KMS-11 (cell line): ENCODE data around the gene OTOP2.

Source experiments
- H2AFZ ChIP-seq: fragments of 200-600 bp; sonication (generic); 2 replicates; pipeline ENCODE4 v1.6.1; 2016; ENCODE audit warnings: antibody characterized with exemption, mixed run types, low read depth
- H3K27ac ChIP-seq: fragments of 200-600 bp; sonication (generic); 2 replicates; pipeline ENCODE4 v1.6.1; 2016; ENCODE audit warnings: mild to moderate bottlenecking, mixed run types
- H3K27me3 ChIP-seq: fragments of 200-600 bp; sonication (generic); 2 replicates; pipeline ENCODE4 v1.6.1; 2017; ENCODE audit warnings: mild to moderate bottlenecking, low read depth, mixed run types, moderate library complexity; ENCODE audit not compliant: insufficient read depth
- H3K36me3 ChIP-seq: fragments of 200-600 bp; sonication (generic); 2 replicates; pipeline ENCODE4 v1.6.1; 2017; ENCODE audit warnings: mild to moderate bottlenecking, mixed run types; ENCODE audit not compliant: insufficient read depth
- H3K4me1 ChIP-seq: fragments of 200-600 bp; sonication (generic); 2 replicates; pipeline ENCODE4 v1.6.1; 2016; ENCODE audit warnings: mild to moderate bottlenecking, low read depth, mixed run types; ENCODE audit not compliant: poor library complexity, severe bottlenecking
- H3K4me2 ChIP-seq: fragments of 200-600 bp; sonication (generic); 2 replicates; pipeline ENCODE4 v1.7.0; 2016; ENCODE audit warnings: mild to moderate bottlenecking, mixed run types
- H3K4me3 ChIP-seq: fragments of 200-600 bp; sonication (generic); IDR thresholded peaks from 2 replicates; pipeline ENCODE4 v1.6.1; 2017; ENCODE audit warnings: low read depth, low read length, mixed read lengths; ENCODE audit not compliant: insufficient read depth
- H3K79me2 ChIP-seq: fragments of 200-600 bp; sonication (generic); 2 replicates; pipeline ENCODE4 v1.6.1; 2016; ENCODE audit warnings: low read depth, mixed run types; ENCODE audit not compliant: insufficient read depth
- H3K9ac ChIP-seq: fragments of 200-600 bp; sonication (generic); 2 replicates; pipeline ENCODE4 v1.6.1; 2016; ENCODE audit warnings: mild to moderate bottlenecking, mixed run types
- H4K20me1 ChIP-seq: fragments of 200-600 bp; sonication (generic); 2 replicates; pipeline ENCODE4 v1.6.1; 2016; ENCODE audit warnings: mild to moderate bottlenecking, mixed run types; ENCODE audit not compliant: insufficient read depth
- CTCF ChIP-seq: fragments of 200-600 bp; sonication (generic); conservative IDR thresholded peaks from 2 replicates; pipeline ENCODE4 v1.6.1; 2017; ENCODE audit warnings: low read depth, mild to moderate bottlenecking, antibody characterized with exemption, low read length, moderate library complexity, mixed read lengths

Gene OTOP2

GRCh38 chr17:74892013-74892841 lies 31.8 kb upstream of the OTOP2 start:
- H3K4me3 ChIP-seq = no peak overlapping the region
- no peaks in the 10 kb centered on the region for H4K20me1 ChIP-seq
- no peak overlapping the region for H3K4me2 ChIP-seq
- TF ChIP-seq CTCF = no peak
- no peak overlapping the region for H2AFZ ChIP-seq
- no peak overlapping the region for H3K9ac ChIP-seq
- no peaks in the 10 kb centered on the region for H3K36me3 ChIP-seq
- no peak overlapping the region for H3K27ac ChIP-seq
- H3K27me3 ChIP-seq = peaks cover 86% of the 10 kb centered on the region
- no peaks in the 10 kb centered on the region for H3K79me2 ChIP-seq
- H3K4me1 ChIP-seq = no peaks in the 10 kb centered on the region

GRCh38 chr17:74892974-74893911 lies 30.8 kb upstream of the OTOP2 start, which contains the start of gene FADS6:
FADS6 (minus strand) TSS chr17:74893633; CDS start chr17:74893595, 38 bp downstream.
- Histone ChIP-seq H3K27me3 (peaks cover 91% of the 10 kb centered on the region), H3K4me3 (no peak within 1 kb of the TSS), H3K4me2 (no peak within 1 kb of the TSS)

GRCh38 chr17:74893936-74894671 lies 30.0 kb upstream of the OTOP2 start:
- Histone ChIP-seq H3K27me3 (peaks cover 88% of the 10 kb centered on the region), H3K27ac (no peak overlapping the region), H2AFZ (no peak overlapping the region), H3K4me3 (no peak overlapping the region), H3K9ac (no peak overlapping the region), H3K4me1 (no peaks in the 10 kb centered on the region), H3K79me2 (no peaks in the 10 kb centered on the region), H4K20me1 (no peaks in the 10 kb centered on the region), H3K36me3 (no peaks in the 10 kb centered on the region), H3K4me2 (no peak overlapping the region)
- TF ChIP-seq CTCF = no peak

More at GRCh38 chr17:74892974-74893911, 30.8 kb upstream of the OTOP2 start, which contains the start of gene FADS6:
- H4K20me1 ChIP-seq = no peaks in the 10 kb centered on the region
- no peaks in the 10 kb centered on the region for H3K4me1 ChIP-seq
- H3K27ac ChIP-seq = no peak within 1 kb of the TSS
- no peak within 1 kb of the TSS for H2AFZ ChIP-seq
- no peak within 1 kb of the TSS for H3K9ac ChIP-seq
- H3K79me2 ChIP-seq = no peaks in the 10 kb centered on the region
- no peaks in the 10 kb centered on the region for H3K36me3 ChIP-seq
- no peak for TF ChIP-seq CTCF

GRCh38 chr17:74898376-74898946 lies 25.6 kb upstream of the OTOP2 start:
- Histone ChIP-seq H3K79me2 (no peaks in the 10 kb centered on the region), H2AFZ (no peak overlapping the region), H3K4me1 (no peaks in the 10 kb centered on the region), H4K20me1 (no peaks in the 10 kb centered on the region), H3K9ac (no peak overlapping the region), H3K36me3 (no peaks in the 10 kb centered on the region), H3K4me3 (no peak overlapping the region), H3K27ac (no peak overlapping the region), H3K4me2 (no peak overlapping the region), H3K27me3 (peaks cover 75% of the 10 kb centered on the region)
- no peak for TF ChIP-seq CTCF
